Colonic mucosa (tissue), 4 donors: ENCODE data around the gene CDK10. TPM values are rescaled to one million over a fixed set of nuclear protein-coding genes. Genes with fewer than 3 reads are reported as not detected.
"Not testable (repeated sequence)": the region's sequence is repeated elsewhere in the genome, so short reads cannot be mapped to it uniquely, and the experiment has no call there.

Source experiments
- DNase-seq: peaks from one replicate; pipeline ENCODE4 v3.0.0-alpha.2; 2020
- H3K27ac ChIP-seq: fragments of 200-600 bp; one replicate; pipeline ENCODE4 v1.8.0; 2021
- H3K27me3 ChIP-seq: fragments of 200-600 bp; one replicate; pipeline ENCODE4 v1.8.0; 2021
- H3K36me3 ChIP-seq: fragments of 200-600 bp; one replicate; pipeline ENCODE4 v1.8.0; 2021
- H3K4me1 ChIP-seq: fragments of 200-600 bp; one replicate; pipeline ENCODE4 v1.8.0; 2021; ENCODE audit warnings: mild to moderate bottlenecking
- H3K4me3 ChIP-seq: fragments of 200-600 bp; one replicate; pipeline ENCODE4 v1.8.0; 2021
- H3K9ac ChIP-seq, 2 donors: one replicate each; pipeline ENCODE4 v1.7.0; 2013; ENCODE audit warnings: control low read depth in 2 of 2, low read depth in 2 of 2, low read length in 2 of 2
- H3K9me3 ChIP-seq: fragments of 200-600 bp; one replicate; pipeline ENCODE4 v1.8.0; 2021
- CTCF ChIP-seq: fragments of 200-600 bp; IDR thresholded peaks from one replicate; pipeline ENCODE4 v1.8.0; 2022; ENCODE audit warnings: antibody characterized with exemption, mild to moderate bottlenecking
- intact Hi-C: fragments of 100-400 bp; cut with DNase I; formaldehyde crosslinking; loops from one replicate; pipeline ENCODE4 v1.14.1; 2022
- total RNA-seq, 2 donors: library from RNA; stranded (reverse); fragmentation: NEBNext Ultra II Directional in 1 of 2; extraction: Animal tissue kit (Norgen Biotek cat#: 25700) in 1 of 2; gene quantifications; one replicate each; pipeline ENCODE4 v1.2.1, GENCODE V29; 2021
- donor health status: healthy.
- donor health status: DM: no; HTN: no; CAD: no.
- donor health status: DM: no; HTN: no; CAD: no.

Gene CDK10
- total RNA-seq, 2 donors from 2014 or later, result 72.2 to 136 TPM

DNA sequence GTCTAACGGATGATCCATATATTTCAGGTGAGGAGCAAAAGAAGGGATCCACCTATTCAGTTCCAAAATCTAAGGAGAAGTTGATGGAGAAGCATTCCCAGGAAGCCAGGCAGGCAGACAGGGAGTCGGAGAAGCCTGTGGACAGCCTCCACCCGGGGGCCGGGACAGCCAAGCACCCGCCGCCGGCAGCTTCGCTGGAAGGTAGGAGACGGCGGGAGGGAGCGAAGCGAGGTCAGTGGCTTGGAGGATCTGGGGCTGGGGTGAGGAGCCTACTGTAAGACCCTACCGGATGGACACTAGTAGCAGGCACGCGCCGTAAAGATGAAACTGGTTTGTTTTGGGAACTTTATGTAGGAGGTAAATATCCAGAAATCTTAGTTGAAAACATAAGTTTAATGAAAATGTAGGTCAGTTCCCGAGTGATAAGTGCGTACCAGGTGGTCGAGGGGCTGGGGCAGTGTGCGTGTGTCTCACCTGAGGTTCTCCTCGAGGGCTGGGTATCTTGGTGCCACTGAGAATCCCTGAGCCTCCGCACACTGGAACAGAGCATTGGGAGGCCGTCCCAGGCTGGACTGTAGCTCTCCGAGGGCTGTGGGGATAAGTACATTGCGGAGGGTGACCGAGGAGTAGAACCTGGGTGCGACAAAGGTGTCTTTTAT is 28.1 kb upstream of the CDK10 start:
- Histone ChIP-seq H3K36me3 (no peaks in the 10 kb centered on the region), H3K4me3 (peak overlapping the region; percentile 99), H3K9me3 (no peaks in the 10 kb centered on the region), H3K27ac (peak overlapping the region; percentile 75), H3K4me1 (peaks cover 7% of the 10 kb centered on the region), H3K27me3 (no peaks in the 10 kb centered on the region), H3K9ac (peak overlapping the region; percentile 71 to 89)
- no peak for TF ChIP-seq CTCF
- intact Hi-C loops, result no loop called here
- peak; percentile 31 for DNase-seq

- no peaks in the 10 kb centered on the region for H3K36me3 ChIP-seq
- H3K27ac ChIP-seq, result no peak overlapping the region
- no peaks in the 10 kb centered on the region for H3K27me3 ChIP-seq
- H3K4me3 ChIP-seq, result no peak overlapping the region
- no peak for DNase-seq
- H3K9ac ChIP-seq, result no peak overlapping the region
- H3K9me3 ChIP-seq, result no peaks in the 10 kb centered on the region
- intact Hi-C loops, result no loop called here
- peaks cover 7% of the 10 kb centered on the region for H3K4me1 ChIP-seq
- no peak for TF ChIP-seq CTCF
Measured at GRCh38 chr16:89660146-89660545, 26.3 kb upstream of the CDK10 start.

- intact Hi-C loops, result no loop called here
- no peak for TF ChIP-seq CTCF
- H3K4me1 ChIP-seq, result peaks cover 6% of the 10 kb centered on the region
- H3K9ac ChIP-seq, result no peak overlapping the region
- no peak for DNase-seq
- no peaks in the 10 kb centered on the region for H3K27me3 ChIP-seq
- H3K9me3 ChIP-seq, result no peaks in the 10 kb centered on the region
- H3K36me3 ChIP-seq, result no peaks in the 10 kb centered on the region
- H3K4me3 ChIP-seq, result no peak overlapping the region
- no peak overlapping the region for H3K27ac ChIP-seq
Measured at GRCh38 chr16:89661215-89661614, 25.3 kb upstream of the CDK10 start.

- DNase-seq, intact Hi-C loops, H3K27me3 ChIP-seq, H3K27ac ChIP-seq, H3K4me3 ChIP-seq, H3K4me1 ChIP-seq, H3K36me3 ChIP-seq, H3K9ac ChIP-seq, H3K9me3 ChIP-seq: not testable (repeated sequence)
Measured at GRCh38 chr16:89664238-89664637, 22.3 kb upstream of the CDK10 start.

DNA sequence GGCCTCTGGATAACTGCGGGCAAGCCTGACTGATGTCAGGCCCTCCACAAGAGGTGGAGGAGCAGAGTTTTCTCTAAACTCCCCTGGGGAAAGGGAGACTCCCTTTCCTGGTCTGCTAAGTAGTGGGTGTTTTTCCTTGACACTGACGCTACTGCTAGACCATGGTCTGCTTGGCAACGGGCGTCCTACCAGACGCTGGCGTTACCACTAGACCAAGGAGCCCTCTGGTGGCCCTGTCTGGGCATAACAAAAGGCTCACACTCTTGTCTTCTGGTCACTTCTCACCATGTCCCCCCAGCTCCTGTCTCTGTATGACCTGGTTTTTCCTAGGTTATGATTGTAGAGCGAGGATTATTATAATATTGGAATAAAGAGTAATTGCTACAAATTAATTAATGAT is 19.5 kb upstream of the CDK10 start:
- DNase-seq, H3K36me3 ChIP-seq, H3K9me3 ChIP-seq, H3K27me3 ChIP-seq, H3K4me3 ChIP-seq, H3K4me1 ChIP-seq, intact Hi-C loops, H3K27ac ChIP-seq, H3K9ac ChIP-seq: not testable (repeated sequence)

- H3K27ac ChIP-seq, result no peak overlapping the region
- H3K9ac ChIP-seq, result no peak overlapping the region
- no peak overlapping the region for H3K4me3 ChIP-seq
- no peak for TF ChIP-seq CTCF
- intact Hi-C loops, result no loop called here
- no peaks in the 10 kb centered on the region for H3K27me3 ChIP-seq
- DNase-seq, result no peak
- no peaks in the 10 kb centered on the region for H3K36me3 ChIP-seq
- no peaks in the 10 kb centered on the region for H3K4me1 ChIP-seq
- no peaks in the 10 kb centered on the region for H3K9me3 ChIP-seq
Measured at GRCh38 chr16:89667633-89668032, 18.9 kb upstream of the CDK10 start.
